CD8-positive, alpha-beta memory T cell (primary cell): ENCODE measurements around the gene WASHC4. TPM values are rescaled to one million over a fixed set of nuclear protein-coding genes. Genes with fewer than 3 reads are reported as not detected.

Source experiments
- CTCF ChIA-PET: fragments of 350-600 bp; sonication (Branson Sonifier 250); formaldehyde crosslinking; loops from one replicate; lab custom pipeline; 2021; ENCODE audit warnings: antibody characterized with exemption; lab: Charles Lee
- POLR2A ChIA-PET: fragments of 350-600 bp; sonication (Branson Sonifier 250); formaldehyde crosslinking; loops from one replicate; lab custom pipeline; 2021; ENCODE audit warnings: antibody characterized with exemption; lab: Charles Lee
- DNase-seq, 5 donors: peaks; one replicate each; pipeline versions ENCODE4 v3.0.0 to v3.0.0-alpha.2; 2020 to 2022; ENCODE audit warnings: mixed read lengths in 1 of 5
- H3K27ac ChIP-seq: one replicate; pipeline ENCODE4 v1.7.0; 2013; ENCODE audit warnings: low read depth, mild to moderate bottlenecking, low read length, moderate library complexity
- H3K27me3 ChIP-seq: 2 replicates; pipeline ENCODE4 v1.7.0; 2013; ENCODE audit warnings: low read length, mild to moderate bottlenecking; ENCODE audit not compliant: insufficient read depth, poor library complexity, severe bottlenecking
- H3K36me3 ChIP-seq: 2 replicates; pipeline ENCODE4 v1.7.0; 2013; ENCODE audit warnings: mild to moderate bottlenecking, low read length, moderate library complexity; ENCODE audit not compliant: insufficient read depth
- H3K4me1 ChIP-seq: 2 replicates; pipeline ENCODE4 v1.7.0; 2013; ENCODE audit warnings: mild to moderate bottlenecking, low read length, moderate library complexity; ENCODE audit not compliant: insufficient read depth
- H3K4me3 ChIP-seq: 2 replicates; pipeline ENCODE4 v1.7.0; 2013; ENCODE audit warnings: mild to moderate bottlenecking, low read length
- H3K9me3 ChIP-seq: 2 replicates; pipeline ENCODE4 v1.7.0; 2013; ENCODE audit warnings: mild to moderate bottlenecking, low read length
- H3K27ac Mint-ChIP-seq, 8 donors: one replicate each; pipeline ENCODE4 v1.8.0; 2020 to 2021; ENCODE audit warnings: mixed read lengths in 8 of 8, mild to moderate bottlenecking in 6 of 8, inconsistent platforms in 3 of 8, moderate library complexity in 3 of 8
- H3K27me3 Mint-ChIP-seq, 2 donors: one replicate each; pipeline ENCODE4 v1.8.0; 2020 to 2021; ENCODE audit warnings: mixed read lengths in 2 of 2, mild to moderate bottlenecking in 1 of 2, moderate library complexity in 1 of 2
- H3K36me3 Mint-ChIP-seq, 3 donors: one replicate each; pipeline ENCODE4 v1.8.0; 2020 to 2021; ENCODE audit warnings: mixed read lengths in 3 of 3, inconsistent platforms in 1 of 3, mild to moderate bottlenecking in 1 of 3
- H3K4me1 Mint-ChIP-seq, 3 donors: one replicate each; pipeline ENCODE4 v1.8.0; 2020 to 2021; ENCODE audit warnings: mixed read lengths in 3 of 3, inconsistent platforms in 1 of 3, mild to moderate bottlenecking in 1 of 3
- H3K4me3 Mint-ChIP-seq, 7 donors: one replicate each; pipeline ENCODE4 v1.8.0; 2020 to 2021; ENCODE audit warnings: mixed read lengths in 7 of 7, mild to moderate bottlenecking in 6 of 7, moderate library complexity in 4 of 7, inconsistent platforms in 2 of 7
- H3K9me3 Mint-ChIP-seq, 5 donors: one replicate each; pipeline ENCODE4 v1.8.0; 2020 to 2022; ENCODE audit warnings: mixed read lengths in 5 of 5, mild to moderate bottlenecking in 3 of 5, moderate library complexity in 2 of 5, inconsistent platforms in 1 of 5
- polyA plus RNA-seq: library from polyadenylated mRNA; unstranded; fragments of 300-500 nt; fragmentation: Illumina TruSeq; gene quantifications from one replicate; pipeline ENCODE4 v1.2.3, GENCODE V29; 2021
- total RNA-seq, 2 experiments: library from RNA; stranded (reverse); gene quantifications; one replicate each; pipeline ENCODE4 v1.2.3, GENCODE V29; 2021

WASHC4 gene, protein sequence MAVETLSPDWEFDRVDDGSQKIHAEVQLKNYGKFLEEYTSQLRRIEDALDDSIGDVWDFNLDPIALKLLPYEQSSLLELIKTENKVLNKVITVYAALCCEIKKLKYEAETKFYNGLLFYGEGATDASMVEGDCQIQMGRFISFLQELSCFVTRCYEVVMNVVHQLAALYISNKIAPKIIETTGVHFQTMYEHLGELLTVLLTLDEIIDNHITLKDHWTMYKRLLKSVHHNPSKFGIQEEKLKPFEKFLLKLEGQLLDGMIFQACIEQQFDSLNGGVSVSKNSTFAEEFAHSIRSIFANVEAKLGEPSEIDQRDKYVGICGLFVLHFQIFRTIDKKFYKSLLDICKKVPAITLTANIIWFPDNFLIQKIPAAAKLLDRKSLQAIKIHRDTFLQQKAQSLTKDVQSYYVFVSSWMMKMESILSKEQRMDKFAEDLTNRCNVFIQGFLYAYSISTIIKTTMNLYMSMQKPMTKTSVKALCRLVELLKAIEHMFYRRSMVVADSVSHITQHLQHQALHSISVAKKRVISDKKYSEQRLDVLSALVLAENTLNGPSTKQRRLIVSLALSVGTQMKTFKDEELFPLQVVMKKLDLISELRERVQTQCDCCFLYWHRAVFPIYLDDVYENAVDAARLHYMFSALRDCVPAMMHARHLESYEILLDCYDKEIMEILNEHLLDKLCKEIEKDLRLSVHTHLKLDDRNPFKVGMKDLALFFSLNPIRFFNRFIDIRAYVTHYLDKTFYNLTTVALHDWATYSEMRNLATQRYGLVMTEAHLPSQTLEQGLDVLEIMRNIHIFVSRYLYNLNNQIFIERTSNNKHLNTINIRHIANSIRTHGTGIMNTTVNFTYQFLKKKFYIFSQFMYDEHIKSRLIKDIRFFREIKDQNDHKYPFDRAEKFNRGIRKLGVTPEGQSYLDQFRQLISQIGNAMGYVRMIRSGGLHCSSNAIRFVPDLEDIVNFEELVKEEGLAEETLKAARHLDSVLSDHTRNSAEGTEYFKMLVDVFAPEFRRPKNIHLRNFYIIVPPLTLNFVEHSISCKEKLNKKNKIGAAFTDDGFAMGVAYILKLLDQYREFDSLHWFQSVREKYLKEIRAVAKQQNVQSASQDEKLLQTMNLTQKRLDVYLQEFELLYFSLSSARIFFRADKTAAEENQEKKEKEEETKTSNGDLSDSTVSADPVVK
- total RNA-seq: 10 to 100 TPM; 34.3 to 37.8 TPM
- 24.6 TPM for polyA plus RNA-seq

DNA sequence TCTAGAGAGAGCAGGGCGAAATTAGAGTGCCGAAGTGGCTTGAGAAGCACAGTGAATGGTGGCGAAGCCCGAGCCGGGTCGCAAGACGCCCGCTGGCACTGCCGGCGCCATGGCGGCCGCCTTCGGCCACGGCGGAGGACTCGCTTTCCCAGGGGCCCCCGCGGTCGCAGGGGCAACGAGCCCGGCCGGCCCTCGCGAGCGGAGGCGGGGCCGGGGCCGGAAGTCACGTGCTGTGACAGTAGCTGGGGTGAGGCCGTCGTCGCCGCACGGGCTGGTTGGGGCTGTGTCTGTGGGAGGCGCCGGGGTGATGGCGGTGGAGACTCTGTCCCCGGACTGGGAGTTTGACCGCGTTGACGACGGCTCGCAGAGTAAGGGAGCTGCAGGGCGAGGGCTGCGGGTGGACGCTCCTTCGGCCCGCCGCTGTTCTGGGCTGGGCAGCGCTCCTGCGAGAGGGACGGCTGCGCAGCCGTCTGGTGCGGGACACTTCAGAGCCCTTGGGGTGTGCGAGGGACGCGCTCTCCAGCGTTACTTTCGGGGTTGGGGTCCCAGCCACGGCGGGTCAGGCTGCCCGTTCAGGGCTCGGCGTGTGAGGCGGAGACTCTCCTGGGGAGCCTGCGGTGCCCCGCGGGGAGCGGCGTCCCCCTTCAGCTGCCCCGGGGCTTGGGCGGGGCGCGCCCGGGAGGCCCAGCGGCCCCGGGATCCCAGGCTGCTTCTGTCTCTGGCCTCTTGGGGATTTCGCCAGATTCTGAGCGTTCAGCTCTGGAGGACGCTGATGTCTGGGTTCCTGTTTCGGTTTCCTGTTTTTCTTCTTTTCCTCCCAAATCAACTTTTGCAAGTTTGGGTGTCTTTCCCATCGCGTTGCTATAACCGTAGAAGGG lies at the start of gene WASHC4:
TSS of gene WASHC4 (plus strand) at position 238 of the 878 bp plus-strand sequence. CDS start at position 308, 70 bp downstream.
- Mint-ChIP-seq H3K27me3 (peaks cover 14 to 32% of the 10 kb centered on the region in 2 donors), H3K9me3 (peaks cover 0 to 4% (median 0%) of the 10 kb centered on the region in 5 donors), H3K36me3 (peaks cover 4 to 28% (median 8%) of the 10 kb centered on the region in 3 donors), H3K4me1 (peaks cover 29 to 50% (median 48%) of the 10 kb centered on the region in 3 donors), H3K4me3 (peak within 1 kb of the TSS; percentile 94 to 99 (median 96)), H3K27ac (peak within 1 kb of the TSS; percentile 85 to 98 (median 95))
- peaks cover 37% of the 10 kb centered on the region for H3K4me1 ChIP-seq
- no peaks in the 10 kb centered on the region for H3K9me3 ChIP-seq
- H3K36me3 ChIP-seq: peaks cover 9% of the 10 kb centered on the region
- H3K27me3 ChIP-seq: no peaks in the 10 kb centered on the region
- CTCF ChIA-PET: no interaction called here
- POLR2A ChIA-PET: interaction anchor here (0.6 to 1.0 kb wide), 2 partner anchors 919 to 970 kb away, joined by 3 read pairs; partner anchors contain the start of gene NFYB
- peak within 1 kb of the TSS; percentile 92 for H3K27ac ChIP-seq
- DNase-seq: peak; percentile 89 to 93 (median 91)
- H3K4me3 ChIP-seq: peak within 1 kb of the TSS; percentile 74

DNA sequence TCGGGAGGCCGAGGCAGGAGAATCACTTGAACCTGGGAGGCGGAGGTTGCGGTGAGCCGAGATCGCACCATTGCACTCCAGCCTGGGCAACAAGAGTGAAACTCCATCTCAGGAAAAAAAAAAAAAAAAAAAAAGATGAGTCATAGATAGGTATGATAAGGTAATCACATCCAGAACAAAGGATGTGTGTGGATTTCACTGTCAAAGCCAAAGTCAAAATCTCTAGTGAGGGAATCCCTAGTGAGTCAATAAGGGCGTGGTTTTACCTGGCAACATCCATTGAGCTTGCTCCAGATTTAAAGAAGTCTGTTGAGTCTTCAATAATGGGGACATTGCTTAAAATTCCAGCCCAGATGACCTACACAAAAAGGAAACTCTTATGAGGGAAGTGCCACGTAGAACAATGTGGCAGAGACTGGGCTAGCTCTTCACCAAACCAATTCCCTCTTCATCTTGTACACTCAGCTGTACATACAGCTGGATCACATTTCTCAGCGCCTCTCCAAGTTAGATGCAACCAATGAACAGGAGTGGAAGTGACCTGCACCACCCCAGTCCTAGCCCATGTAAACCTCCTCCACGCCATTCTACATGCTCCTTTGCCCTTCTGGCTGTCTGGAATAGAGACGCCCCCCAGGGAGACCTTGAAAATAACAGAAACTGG lies 46.7 kb upstream of the WASHC4 start:
- H3K4me1 ChIP-seq: no peaks in the 10 kb centered on the region
- H3K9me3 Mint-ChIP-seq: peaks cover 0 to 4% (median 1%) of the 10 kb centered on the region in 5 donors
- no peak overlapping the region for H3K4me3 ChIP-seq
- ChIA-PET CTCF (interaction anchor here (2.2 kb wide), 1 partner anchor 679 kb away, joined by 5 read pairs; no protein-coding TSS in a partner anchor), POLR2A (no interaction called here)
- no peak overlapping the region for H3K27ac Mint-ChIP-seq
- no peaks in the 10 kb centered on the region for H3K36me3 ChIP-seq
- peaks cover 0 to 7% (median 2%) of the 10 kb centered on the region in 3 donors for H3K36me3 Mint-ChIP-seq
- H3K27ac ChIP-seq: no peak overlapping the region
- H3K27me3 Mint-ChIP-seq: peaks cover 3 to 32% of the 10 kb centered on the region in 2 donors
- no peaks in the 10 kb centered on the region for H3K27me3 ChIP-seq
- no peaks in the 10 kb centered on the region for H3K9me3 ChIP-seq
- DNase-seq: no peak
- H3K4me1 Mint-ChIP-seq: no peaks in the 10 kb centered on the region
- no peak overlapping the region for H3K4me3 Mint-ChIP-seq

DNA sequence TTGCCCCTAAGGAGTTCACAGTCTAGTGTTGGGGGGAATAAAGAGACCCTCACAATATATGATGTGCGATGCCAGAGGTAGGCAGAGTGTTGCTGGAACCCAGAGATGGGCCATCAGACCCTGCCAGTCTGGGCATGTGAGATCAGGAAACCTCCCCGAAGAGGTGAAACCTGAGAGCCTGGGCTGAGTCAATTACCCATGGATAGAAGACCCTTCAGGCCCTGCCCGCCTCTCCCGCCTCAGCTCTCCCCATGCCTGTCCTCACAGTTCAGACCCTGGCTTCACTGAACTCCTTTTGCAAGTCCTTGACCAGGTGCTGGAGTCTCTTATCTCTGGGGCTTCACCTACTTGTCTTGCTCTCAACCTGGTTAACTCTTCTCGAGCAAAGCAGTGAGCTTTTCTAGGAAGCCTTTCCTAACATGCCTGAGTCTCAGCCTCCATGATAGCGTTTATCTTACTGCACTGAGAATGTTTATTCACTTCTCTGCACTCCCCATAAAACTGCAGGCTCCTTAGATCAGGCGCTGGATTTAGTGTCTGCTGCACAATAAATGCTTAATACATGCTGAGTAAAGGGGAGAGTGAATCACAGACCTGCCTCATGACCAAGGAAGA lies 42.9 kb upstream of the WASHC4 start:
- Mint-ChIP-seq H3K27me3 (peaks cover 6 to 41% of the 10 kb centered on the region in 2 donors), H3K36me3 (no peaks in the 10 kb centered on the region), H3K27ac (peak overlapping the region in 1 of 8 donors; percentile 86), H3K4me3 (no peak overlapping the region), H3K4me1 (no peaks in the 10 kb centered on the region), H3K9me3 (no peaks in the 10 kb centered on the region)
- Histone ChIP-seq H3K4me1 (no peaks in the 10 kb centered on the region), H3K9me3 (no peaks in the 10 kb centered on the region), H3K27ac (no peak overlapping the region), H3K27me3 (peaks cover 5% of the 10 kb centered on the region), H3K4me3 (no peak overlapping the region), H3K36me3 (no peaks in the 10 kb centered on the region)
- DNase-seq: no peak
- ChIA-PET POLR2A (no interaction called here), CTCF (interaction anchor here (1.9 kb wide), 1 partner anchor 683 kb away, joined by 4 read pairs; no protein-coding TSS in a partner anchor)

DNA sequence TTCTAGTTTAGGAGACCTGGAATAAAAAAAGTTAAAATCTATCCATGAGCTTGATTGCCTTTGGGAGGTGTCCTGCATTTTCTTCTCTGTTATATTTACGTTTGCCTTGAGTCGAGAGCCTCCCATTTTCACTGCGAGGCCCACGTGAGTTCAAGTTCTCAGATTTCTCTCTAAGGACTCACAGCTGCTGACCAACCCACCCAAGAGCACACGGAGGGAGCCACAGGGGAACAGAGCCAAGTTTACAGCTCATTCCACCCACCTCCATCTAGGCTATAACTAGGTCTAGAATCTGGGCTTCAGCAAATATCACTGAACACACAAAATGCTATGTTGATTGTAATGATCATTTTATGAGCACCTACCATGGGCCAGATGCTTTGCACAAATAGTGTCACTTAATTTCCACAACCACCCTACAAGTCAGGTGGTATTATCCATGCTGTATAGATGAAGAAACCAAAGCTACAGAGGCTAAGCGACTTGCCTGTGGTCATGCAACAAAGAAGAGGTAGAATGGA lies 40.0 kb upstream of the WASHC4 start:
- Histone ChIP-seq H3K4me1 (no peaks in the 10 kb centered on the region), H3K9me3 (no peaks in the 10 kb centered on the region), H3K27me3 (peaks cover 5% of the 10 kb centered on the region), H3K27ac (no peak overlapping the region), H3K36me3 (no peaks in the 10 kb centered on the region), H3K4me3 (no peak overlapping the region)
- Mint-ChIP-seq H3K4me1 (no peaks in the 10 kb centered on the region), H3K27me3 (peaks cover 5 to 47% of the 10 kb centered on the region in 2 donors), H3K9me3 (no peaks in the 10 kb centered on the region), H3K36me3 (no peaks in the 10 kb centered on the region), H3K27ac (no peak overlapping the region), H3K4me3 (no peak overlapping the region)
- DNase-seq: no peak
- CTCF ChIA-PET: interaction anchor here (2.1 kb wide), 1 partner anchor 15 kb away, joined by 5 read pairs; no protein-coding TSS in a partner anchor
- POLR2A ChIA-PET: interaction anchor here (0.7 kb wide), 1 partner anchor 371 kb away, joined by 6 read pairs; no protein-coding TSS in a partner anchor

DNA sequence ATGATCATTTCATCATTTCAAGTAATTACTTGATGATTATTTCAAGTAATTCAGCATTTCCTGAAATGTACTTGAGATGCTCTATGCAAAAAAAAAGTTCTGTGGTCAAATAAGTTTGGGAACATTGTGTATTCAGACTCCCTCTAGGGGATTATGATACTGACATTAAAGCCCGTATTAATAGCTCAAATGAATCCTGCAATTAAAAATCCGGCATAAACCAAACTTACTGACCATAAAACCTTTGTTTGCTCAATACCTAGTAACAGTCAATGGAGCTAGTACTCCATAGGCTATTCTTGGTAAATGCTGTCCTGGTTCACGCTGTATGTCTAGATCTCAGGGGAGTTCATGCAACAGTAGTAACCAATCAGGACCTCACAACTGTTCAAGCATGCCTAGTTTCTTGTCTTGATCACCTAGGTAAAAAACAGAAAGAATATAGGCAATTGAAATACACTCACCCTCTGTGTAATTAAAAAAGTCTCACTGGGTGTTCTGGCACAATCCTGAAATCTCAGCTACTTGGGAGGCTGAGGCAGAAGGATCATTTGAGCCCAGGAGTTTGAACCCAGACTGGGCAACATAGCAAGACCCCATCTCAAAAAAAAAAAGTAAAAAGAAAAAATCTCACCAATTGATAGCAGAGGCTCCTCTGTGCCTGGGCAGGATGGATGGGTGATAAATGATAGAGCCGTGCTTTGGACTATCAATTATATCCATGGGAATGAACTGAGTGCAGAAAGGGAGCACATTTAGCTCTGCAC lies 37.4 kb upstream of the WASHC4 start:
- Histone ChIP-seq H3K4me3 (no peak overlapping the region), H3K9me3 (no peaks in the 10 kb centered on the region), H3K27ac (no peak overlapping the region), H3K4me1 (no peaks in the 10 kb centered on the region), H3K27me3 (peaks cover 5% of the 10 kb centered on the region), H3K36me3 (no peaks in the 10 kb centered on the region)
- Mint-ChIP-seq H3K4me3 (no peak overlapping the region), H3K36me3 (peaks cover 0 to 3% (median 0%) of the 10 kb centered on the region in 3 donors), H3K4me1 (no peaks in the 10 kb centered on the region), H3K27me3 (peaks cover 5 to 38% of the 10 kb centered on the region in 2 donors), H3K9me3 (no peaks in the 10 kb centered on the region), H3K27ac (no peak overlapping the region)
- CTCF ChIA-PET: interaction anchor here (0.5 to 1.2 kb wide), 4 partner anchors 16 to 711 kb away, joined by 3 read pairs; no protein-coding TSS in a partner anchor
- POLR2A ChIA-PET: no interaction called here
- no peak for DNase-seq

DNA sequence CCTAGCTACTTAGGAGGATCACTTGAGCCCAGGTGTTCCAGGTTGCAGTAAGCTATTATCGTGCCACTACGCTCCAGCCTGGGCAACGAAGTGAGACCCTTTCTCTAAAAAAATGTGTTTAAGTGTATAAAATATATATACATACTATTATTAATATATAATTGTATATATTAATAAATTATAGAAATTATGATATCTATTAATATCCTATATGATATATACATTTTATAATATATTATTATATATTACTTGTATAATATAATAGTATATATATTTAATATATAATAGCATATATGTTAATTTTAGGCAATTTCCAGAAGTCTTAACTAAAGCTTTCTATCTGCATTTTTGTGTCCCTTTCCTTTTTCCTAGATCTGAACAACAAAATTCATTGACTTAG lies 35.5 kb upstream of the WASHC4 start:
- Histone ChIP-seq H3K27me3 (no peaks in the 10 kb centered on the region), H3K36me3 (no peaks in the 10 kb centered on the region), H3K4me3 (no peak overlapping the region), H3K27ac (no peak overlapping the region), H3K4me1 (no peaks in the 10 kb centered on the region), H3K9me3 (no peaks in the 10 kb centered on the region)
- H3K27me3 Mint-ChIP-seq: peaks cover 2 to 22% of the 10 kb centered on the region in 2 donors
- DNase-seq: no peak
- no peak overlapping the region for H3K4me3 Mint-ChIP-seq
- H3K4me1 Mint-ChIP-seq: no peaks in the 10 kb centered on the region
- ChIA-PET CTCF (no interaction called here), POLR2A (no interaction called here)
- no peaks in the 10 kb centered on the region for H3K9me3 Mint-ChIP-seq
- no peak overlapping the region for H3K27ac Mint-ChIP-seq
- H3K36me3 Mint-ChIP-seq: peaks cover 0 to 3% (median 0%) of the 10 kb centered on the region in 3 donors
